CD4-positive, alpha-beta T cell treated with Interleukin-21 for 1 hour (primary cell): ENCODE results near the gene CRYL1.

Source experiments
- DNase-seq: peaks from one replicate; pipeline ENCODE4 v3.0.0-alpha.2; 2020

Gene CRYL1

DNA sequence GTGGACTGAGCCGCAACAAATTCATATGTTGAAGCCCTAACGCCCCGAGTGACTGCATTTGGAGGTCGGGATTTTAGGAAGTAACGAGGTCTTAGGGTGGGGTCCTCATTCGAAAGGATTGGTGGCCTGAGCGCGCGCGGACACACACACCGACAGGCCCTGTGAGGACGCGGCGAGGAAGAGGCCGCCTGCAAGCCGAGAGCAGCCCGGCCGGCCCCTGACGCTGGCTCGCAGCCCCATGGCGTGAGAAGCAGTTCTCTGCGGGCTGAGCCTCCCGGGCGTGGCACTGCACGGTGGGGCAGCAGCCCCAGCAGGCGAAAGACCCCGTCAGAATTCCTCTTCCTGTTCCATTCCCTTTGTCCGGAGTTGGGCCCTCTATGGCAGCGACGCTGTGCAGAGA, 131.2 kb downstream of the CRYL1 start:
- no peak for DNase-seq

DNA sequence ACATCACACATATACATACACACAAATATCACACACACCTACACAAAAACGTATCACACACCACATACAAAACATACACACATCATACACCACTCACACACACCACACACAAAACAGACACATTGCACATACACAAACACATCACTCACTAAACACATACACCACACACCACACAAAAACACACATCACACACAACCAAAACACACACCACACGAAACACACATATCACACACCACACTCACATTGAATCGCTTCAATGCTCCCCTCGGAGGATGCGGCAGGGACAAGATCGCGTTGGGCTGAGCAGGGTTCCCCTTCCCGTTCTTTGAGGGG, 131.5 kb downstream of the CRYL1 start:
- DNase-seq: no peak

DNA sequence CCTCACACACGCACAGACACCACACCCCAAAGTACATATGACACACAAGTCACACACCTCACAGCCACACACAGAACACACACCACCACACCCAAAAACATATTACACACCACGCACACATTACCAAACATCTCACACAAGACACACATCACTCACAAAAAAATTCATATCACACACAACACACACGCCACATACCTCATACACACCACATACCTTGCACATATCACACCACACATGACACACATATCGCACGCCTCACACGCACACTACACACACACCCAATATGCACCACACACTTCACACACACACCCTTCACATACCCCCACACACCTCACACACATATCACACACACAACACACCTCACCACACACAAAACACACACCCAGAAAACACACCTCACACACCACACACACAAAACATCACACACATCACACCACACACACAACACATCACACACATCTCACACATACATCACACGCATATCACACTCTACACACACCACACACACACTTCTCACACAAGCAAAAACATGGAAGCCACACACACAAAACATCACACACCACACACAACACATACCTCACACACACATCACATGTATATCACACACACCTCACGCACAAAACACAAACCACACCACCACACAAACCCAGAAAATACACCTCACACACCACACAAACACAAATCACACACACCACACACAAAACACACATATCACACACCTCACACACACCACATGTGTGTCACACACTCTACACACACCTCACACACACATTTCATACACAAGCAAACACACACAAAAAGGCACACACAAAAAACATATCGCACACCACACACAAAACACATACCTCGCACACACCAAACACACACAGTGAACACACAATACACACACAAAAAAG, 132.1 kb downstream of the CRYL1 start:
- DNase-seq: no peak

DNA sequence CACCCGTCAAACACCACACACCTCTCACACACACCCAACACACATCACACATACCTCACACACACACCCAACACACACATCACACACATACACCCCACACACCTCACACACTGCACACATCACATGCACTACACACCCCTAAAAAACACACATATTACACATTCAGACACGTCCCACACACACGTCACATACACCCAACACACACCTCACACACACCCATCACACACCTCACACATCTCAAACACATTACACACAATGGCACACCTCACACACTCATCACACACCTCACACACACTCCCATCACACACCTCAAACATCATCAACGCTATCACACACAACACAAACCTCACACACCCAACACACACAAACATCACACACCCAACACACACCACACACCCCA, 133.1 kb downstream of the CRYL1 start:
- no peak for DNase-seq

DNA sequence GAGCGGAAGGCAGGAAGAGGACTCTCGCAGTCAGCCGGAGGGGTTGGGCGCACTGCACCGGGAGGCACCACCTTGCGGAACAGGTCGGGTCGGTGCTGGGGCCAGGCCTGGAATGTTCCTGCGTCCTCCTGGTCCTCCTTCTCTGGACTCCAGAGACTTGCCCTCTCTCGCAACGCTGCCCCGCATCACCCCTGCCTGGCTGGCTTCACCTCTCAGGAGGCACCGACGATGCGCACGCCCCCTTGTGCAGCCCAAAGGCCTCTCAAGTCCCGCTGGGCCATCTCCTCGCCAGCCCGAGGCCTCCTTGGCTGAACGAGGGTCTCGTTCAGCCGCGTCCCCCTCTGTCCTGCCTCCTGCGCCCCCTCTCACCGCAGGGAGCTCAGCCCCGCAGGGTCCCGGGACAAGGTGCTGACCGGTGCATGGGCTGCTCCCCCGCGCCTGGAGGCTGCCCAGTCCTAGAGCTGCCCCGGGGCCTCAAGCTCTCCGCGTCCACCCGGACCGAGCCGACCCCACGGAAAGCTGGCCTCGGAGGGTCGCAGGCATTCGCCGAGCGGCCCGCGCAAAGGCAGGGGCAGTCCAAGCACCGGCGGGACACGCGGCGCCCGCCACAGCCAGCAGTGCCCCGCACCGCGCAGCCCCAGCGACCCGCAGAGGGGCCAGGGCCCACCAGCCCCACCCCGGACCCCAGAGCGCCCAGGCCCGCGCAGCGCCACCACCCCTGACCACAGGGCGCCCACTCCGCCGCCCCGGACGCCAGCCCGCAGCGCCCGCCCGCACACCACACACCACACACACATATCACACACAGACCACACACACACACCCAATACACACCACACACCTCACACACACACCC, 133.8 kb downstream of the CRYL1 start:
- DNase-seq: no peak

DNA sequence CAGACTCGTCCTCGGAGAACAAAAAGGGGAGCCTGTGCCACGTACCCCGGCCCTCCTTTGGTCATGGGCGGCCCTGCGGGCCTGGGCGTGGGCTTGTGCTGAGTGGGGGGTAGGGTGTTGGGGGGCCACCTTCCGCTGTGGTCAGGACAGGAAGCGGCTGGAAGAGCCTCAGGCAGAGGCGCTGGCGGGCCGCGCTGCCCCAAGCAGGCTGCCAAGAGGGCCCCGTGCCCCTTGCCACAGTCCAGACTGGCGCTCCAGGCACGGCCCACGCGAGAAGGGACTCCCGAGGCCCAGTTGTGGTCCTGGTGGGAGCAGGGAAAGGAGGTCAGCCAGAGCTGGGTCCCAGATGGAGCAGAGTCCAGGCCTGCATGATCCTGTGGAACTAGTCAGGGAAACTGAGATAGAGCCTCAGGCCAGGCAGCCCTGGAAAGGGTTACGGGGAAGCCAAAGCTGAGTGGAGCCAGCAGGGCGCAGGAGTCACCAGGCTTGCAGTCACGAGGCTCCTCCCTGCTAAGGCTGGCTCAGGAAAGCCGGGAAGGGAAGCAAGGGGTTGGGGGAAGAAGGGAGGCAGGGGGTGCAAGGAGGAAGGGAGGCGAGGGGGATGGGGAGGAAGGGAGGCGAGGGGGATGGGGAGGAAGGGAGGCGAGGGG, 135.0 kb downstream of the CRYL1 start:
- no peak for DNase-seq

DNA sequence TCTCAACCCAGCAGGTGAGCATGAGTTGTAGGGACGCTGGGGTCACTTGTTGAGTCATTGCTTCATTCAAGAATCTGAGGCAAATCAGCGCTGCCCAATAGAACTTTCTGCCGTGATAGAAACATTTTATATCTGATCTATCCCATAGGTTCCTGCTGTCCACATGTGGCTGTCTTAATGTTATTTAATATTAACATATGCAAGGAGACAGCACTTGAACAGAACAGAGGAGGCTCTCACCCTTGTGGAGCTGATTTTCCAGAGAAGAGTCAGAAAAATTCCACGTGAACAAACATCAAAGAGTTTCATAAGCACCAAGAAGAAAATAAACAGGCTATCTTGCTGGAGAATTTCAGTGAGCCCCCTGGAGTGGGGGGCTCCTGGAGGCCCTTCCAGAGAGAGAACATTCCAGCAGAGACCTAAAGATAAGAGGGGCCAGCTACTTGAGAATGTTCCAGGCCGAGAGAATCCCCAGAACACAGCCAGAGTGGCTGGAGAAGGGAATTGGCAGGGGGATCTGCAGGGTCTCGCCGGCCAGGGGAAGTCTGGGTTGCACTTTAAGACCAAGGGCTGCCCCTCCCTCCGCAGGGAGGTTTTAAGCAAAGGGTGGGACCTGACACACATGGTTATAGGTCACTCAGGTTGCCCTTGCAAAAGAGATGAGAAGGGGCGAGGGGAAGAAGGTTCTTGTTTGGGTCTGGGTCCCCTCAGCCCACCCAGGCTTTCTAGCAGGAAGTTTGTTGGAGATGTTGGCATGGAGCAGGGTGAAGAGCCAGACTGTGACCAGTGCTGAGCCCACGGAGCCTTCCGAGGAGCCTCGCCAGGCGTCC, 135.7 kb downstream of the CRYL1 start:
- DNase-seq: no peak

DNA sequence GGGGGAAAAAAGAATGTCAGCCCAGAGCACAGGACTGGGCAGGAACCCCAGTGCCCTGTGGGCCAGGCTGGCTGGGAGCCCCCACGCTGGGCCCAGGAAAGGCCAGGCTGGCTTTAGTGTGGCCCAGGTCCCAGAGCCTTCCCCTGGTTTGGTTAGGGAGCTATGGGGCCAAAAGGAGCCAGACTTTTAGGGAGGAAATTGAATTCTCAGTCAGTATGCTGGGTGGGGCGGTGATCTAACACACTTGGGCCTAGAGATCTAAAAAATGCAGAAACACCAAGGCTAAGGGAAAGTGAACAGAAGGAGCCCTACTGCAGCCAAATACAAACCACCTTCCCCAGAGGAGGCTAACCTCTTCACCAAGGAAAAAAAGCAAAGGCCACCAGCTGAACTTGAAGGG, 137.5 kb downstream of the CRYL1 start:
- DNase-seq: no peak

DNA sequence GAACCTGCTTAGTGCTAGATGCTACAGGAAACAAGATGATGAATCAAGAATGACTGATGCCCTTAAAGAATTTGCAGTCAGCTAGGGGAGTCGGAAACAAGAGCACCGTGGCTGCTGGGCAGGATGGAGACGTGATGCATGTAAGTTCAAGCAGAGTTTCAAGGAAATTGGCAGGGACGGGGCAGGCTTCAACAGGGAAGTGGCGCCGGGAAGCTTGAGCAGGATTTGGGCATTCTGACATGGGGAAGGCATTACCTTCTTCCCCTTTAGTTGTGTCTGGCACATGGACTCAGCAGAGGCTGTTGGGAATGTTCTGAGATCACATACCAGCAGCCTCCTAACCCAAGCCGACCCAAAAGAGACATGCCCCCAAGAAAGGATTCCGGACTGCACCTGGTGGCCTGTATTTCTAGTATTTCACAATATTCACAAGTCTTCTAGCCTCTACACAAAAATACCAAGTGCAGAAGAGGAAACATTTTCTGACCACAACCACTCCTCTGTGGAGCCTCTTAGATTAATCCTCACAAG, 138.2 kb downstream of the CRYL1 start:
- no peak for DNase-seq

DNA sequence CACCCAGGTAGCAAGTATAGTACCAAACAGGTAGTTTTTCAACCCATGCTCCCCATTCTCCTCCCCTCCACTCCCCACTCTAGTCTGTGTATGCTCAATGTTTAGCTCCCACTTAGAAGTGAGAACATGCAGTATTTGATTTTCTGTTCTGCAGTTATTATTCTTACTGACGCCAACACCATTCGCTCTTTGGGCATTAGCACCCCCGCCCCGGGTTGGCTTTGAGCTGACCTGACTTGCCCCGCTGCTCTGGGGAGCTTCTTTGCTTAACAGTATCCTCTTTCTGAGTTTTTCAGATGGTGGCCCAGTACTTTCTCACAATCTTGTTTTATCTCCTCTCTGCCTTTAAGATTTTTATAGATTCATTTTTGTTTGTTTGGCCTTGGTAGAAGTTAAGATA, 138.7 kb downstream of the CRYL1 start:
- no peak for DNase-seq

DNA sequence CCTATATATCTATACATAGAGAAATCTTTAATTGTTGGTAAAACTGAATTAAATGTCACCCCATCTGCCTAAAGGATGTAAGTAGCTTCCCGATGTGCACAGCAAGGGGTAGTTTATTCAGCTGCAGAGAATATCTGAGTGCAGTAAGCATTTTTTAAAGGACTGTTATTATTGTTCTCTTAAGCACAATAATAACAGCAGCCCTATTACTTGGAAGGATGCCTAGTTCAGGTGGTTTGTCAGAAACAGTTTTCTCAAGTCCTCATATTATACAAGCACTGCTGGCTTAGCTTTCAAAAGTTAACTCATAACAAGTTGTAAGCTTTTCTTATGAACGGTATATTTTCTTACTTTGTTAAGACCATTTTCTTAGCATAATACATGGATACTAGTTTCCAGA, 142.6 kb downstream of the CRYL1 start:
- DNase-seq: no peak

DNA sequence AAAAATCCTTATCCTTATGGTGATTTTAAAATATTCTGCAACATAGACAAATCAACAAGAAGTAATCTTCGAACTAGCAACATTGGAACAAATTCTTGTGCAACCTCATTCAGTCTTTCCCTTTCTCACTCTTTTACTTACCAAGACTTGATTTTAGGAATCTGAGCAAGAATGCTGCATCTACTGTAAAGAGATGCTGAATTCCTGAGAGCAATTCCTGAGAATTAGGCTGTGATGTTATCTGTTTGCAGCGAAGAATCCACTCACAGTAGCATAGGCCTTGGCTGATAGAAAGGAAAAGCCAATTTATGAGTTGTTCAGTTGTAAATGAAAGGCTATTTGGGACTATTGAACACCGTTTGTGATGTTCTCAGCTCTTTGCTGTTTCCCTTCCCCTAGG, 144.3 kb downstream of the CRYL1 start:
- DNase-seq: no peak

DNA sequence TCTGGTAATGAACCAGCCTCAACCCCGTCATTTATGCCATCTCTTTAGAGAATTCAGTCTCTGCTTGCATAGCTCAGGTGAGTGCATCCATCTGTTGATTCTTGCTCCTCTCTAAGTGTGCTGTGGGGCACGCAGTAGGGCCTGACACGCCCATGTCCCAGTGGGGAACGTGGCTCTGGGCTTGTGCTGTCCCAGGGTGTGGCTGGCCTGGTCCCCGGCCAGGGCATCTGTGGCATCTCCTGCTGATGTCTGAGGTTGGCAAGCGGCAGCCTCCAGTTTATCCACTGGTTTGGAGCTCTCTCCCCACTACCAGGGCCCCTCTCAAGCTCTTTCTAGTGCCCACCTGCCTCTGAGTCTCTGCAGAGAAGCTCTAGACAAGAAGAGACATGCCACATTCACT, 146.9 kb downstream of the CRYL1 start:
- no peak for DNase-seq

DNA sequence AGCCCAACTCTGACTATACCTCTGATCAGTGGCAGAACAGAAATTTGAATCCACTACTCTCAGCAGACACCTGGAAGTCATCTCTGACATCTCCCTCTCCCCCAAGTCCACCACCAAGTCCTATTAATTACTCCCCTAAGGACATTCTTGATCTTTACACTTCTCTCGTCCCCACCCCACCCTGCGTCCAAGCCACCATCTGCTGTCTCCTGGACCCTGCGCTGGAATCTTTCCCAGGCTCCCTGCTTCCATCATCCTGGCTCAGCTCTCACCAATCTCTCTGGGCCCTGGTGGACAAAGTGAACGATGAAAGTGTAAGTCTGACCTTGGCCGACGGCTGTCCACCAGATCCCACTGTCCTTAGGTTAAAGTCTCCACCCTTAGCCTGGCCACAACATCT, 147.9 kb downstream of the CRYL1 start:
- DNase-seq: no peak

DNA sequence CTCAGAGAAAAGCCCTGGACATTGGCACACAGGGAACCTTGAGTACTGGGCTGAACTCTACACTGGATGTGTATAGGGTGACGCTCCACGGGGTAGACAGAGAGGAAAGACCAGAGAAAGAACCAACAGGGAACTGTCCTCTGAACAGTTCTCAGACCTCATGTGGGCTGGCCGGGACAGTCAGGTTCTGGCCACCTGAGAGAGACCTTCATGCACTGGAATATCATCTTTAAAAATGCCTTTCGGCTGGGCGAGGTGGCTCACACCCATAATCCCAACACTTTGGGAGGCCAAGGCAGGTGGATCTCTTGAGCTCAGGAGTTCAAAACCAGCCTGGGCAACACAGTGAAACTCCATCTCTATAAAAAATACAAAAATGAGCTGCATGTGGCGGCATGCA, 149.8 kb downstream of the CRYL1 start:
- no peak for DNase-seq

DNA sequence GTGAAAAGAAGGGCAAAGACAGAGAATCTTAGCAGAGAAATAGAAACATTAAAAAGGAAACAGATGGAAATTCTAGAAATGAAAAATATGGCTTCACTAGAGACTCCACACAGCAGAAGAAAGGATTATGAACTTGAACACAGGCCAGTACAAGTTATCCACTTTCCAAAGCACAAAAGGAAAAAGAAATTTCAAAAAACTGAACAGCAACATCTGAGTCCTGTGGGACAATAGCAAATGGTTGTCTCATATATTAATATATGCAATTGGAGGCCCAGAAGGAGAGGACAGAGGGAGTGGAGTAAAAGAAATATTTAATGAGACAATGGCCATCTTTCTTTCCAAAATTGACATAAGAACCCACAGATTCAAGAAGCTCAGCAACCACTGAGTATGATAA, 151.8 kb downstream of the CRYL1 start:
- no peak for DNase-seq

DNA sequence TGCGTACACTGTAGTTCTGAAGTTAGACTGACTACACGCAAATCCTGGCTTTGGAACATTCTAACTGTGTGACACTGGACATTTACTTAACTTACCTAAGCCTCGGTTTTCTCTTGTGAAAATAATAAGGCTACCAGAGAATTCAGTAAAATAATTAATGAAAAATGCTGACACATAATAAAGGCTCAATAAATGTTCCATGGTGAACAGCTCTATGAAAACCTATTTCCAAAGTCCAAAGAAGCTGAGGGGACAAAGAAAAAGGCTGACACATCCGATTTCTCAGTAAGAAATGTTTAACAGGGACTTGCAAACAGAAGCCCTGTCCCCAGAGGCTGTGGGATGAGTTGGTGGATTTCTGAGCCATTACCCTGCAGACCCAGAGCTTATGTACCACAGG, 153.8 kb downstream of the CRYL1 start:
- no peak for DNase-seq

DNA sequence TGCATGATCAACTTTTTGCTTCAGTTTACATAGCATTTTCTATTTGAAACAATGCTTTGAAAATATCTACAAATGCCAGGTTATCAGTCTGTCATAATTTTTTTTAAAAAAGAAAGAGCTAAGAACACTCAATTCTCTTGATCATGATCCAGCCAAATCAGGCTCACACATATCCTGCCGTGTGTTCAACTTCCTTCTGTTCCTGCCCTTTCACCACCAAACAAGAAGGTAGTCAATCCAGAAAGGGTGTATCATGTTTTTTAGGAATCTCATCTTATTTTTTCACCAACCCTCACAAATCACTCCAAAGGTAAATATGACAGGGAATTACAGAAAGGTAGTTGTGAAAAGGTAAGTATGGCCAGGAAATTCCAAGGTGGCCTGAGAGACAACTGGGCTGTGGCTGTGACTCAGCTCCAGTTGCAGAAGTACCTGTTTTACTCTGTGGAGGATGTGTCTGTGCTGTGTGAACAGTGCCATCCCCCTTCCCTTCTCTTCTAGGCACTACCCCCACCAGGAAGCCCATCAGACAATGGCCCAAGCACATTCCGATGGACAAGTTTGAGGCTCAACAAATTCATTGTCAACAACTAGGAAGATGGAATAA, 154.7 kb downstream of the CRYL1 start:
- DNase-seq: no peak

DNA sequence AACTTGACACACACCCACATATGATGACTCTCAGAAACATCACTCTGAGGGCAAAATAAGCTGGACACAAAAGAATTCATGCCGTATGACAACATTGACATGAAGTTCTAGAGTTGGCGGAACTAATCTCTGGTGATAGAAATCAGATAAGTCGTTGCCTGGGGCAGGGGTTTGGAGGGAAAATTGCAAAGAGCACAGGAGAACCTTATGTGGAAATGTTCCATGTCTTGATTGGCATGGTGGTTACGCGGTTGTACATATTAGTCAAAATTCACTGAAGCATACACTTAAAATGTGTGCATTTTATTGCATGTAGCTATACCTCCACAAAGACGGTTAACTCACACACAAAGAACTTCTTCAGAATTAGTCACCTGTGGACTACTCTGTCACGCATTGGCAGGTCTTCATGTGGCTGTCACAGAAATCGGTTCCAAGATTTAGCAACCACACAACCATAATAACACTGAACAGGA, 155.7 kb downstream of the CRYL1 start:
- no peak for DNase-seq

DNA sequence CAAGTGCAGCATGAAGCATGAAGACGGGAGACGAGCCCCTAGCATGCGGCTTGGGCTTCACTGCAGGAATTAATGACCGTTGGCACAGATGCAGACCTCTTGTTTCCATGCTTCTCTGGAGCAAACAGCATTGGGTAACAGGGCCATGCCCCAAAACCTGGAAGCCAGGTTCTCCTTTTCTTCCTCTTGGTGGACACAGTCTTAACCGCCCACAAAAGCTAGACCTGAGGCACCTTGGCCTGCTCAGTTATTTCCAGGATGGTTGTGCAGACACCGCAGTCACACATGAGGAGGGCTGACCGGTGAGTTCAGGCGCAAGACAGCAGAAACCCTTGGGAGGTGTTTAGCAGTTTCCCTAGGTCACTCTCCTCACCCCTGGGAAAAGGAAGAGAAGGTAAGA, 159.6 kb downstream of the CRYL1 start:
- no peak for DNase-seq

DNA sequence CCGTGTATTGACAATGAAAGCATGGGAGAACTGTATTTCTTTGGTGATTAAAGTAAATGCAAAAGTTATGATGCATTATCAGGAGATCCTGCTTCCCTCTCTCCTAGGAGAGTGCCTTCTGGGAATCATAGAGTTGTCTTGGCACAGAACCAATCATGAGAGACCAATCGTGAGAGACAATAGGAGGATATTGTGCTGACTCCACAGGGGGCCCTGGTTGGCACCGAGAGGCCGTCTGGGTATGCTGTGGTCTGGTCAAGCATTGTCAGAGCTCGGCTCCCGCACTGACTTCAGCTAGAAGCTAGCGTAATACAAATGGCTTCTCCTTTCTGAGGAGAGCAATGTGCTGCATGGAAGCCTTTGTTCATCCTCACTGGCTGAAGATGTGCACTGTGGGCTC, 162.1 kb downstream of the CRYL1 start:
- no peak for DNase-seq

DNA sequence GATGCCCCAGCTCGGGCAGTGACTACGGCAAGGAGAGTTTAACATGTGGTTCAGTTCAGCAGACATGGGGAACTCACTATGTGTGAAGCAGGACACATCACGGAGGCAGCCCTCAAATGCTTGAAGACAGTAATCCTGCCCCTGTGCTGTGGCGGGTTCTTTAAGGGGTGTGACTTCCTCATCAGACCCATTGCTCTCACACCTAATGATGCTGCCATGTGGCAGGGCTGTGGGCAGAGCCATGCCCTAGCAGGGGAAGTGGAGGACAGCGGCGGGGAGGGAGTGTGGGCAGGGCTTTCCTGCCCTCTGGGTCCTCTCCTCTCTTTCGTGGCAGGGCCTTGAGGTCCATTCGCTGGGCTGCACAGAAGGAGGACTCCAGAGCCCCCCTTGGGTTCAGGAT, 162.5 kb downstream of the CRYL1 start:
- no peak for DNase-seq
